ENCODE data around the gene GRIA1. TPM values are rescaled to one million over a fixed set of nuclear protein-coding genes. Genes with fewer than 3 reads are reported as not detected.

The GRIA1 gene
- total and polyA plus RNA-seq, 10 of the 15 experiments (the other 5 are each of a cell fraction or from before 2014, with no cell fraction given), result 0.04 to 0.18 (median 0.04) TPM; not detected in 7

GRCh38 chr5:153515301-153515700 lies 24.8 kb downstream of the GRIA1 start:
- in situ Hi-C loops (cut with MboI), result no loop called here

GRCh38 chr5:153516504-153517240 lies 26.2 kb downstream of the GRIA1 start:
- no peak for ATAC-seq
- ChIA-PET SMC1A (ENCODE audit: uncharacterized antibody, unreplicated experiment) (interaction anchor here (2.1 kb wide), 1 partner anchor 21 kb away, joined by 7 read pairs; no protein-coding TSS in a partner anchor), CTCF (interaction anchor here (0.5 kb wide), 1 partner anchor 489 kb away, joined by 3 read pairs; no protein-coding TSS in a partner anchor), POLR2A (no interaction called here), RAD21 (ENCODE audit: unreplicated experiment) (no interaction called here)
- no peaks in the 10 kb centered on the region for H3K4me1 ChIP-seq (ENCODE audit: control insufficient read depth, insufficient read depth, low read length)
- no peak for DNase-seq (ENCODE audit: low read depth, low spot score)
- TF ChIP-seq, protein P1, sequence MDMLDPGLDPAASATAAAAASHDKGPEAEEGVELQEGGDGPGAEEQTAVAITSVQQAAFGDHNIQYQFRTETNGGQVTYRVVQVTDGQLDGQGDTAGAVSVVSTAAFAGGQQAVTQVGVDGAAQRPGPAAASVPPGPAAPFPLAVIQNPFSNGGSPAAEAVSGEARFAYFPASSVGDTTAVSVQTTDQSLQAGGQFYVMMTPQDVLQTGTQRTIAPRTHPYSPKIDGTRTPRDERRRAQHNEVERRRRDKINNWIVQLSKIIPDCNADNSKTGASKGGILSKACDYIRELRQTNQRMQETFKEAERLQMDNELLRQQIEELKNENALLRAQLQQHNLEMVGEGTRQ (IDR thresholded peaks at IDR 0.05; ENCODE audit: borderline replicate concordance, low read depth, low read length), result no peak
- TF ChIP-seq NR2C1 (IDR thresholded peaks at IDR 0.05) (no peak), SRF (IDR thresholded peaks at IDR 0.05; ENCODE audit: low read depth in 2 of 2, low read length in 2 of 2) (no peak), PAX5 (IDR thresholded peaks at IDR 0.05; ENCODE audit: borderline replicate concordance, low read depth, low read length) (no peak), RB1 (IDR thresholded peaks at IDR 0.05; ENCODE audit: borderline replicate concordance) (no peak)
- in situ Hi-C loops (cut with MboI) (no loop called here), intact Hi-C loops (cut with micrococcal nuclease; ENCODE audit: unreplicated experiment) (no loop called here)
- H3K27ac ChIP-seq (ENCODE audit: control insufficient read depth, insufficient read depth), result no peak overlapping the region
- H3K27me3 ChIP-seq (replicated peaks in 1 of 2; ENCODE audit: control insufficient read depth in 2 of 2, insufficient read depth in 2 of 2, low read length in 1 of 2), result no peaks in the 10 kb centered on the region
- H3K9ac ChIP-seq (ENCODE audit: control insufficient read depth, insufficient read depth, low read length), result no peak overlapping the region
- H3K79me2 ChIP-seq (ENCODE audit: control insufficient read depth, insufficient read depth, low read length), result no peaks in the 10 kb centered on the region
- no peak overlapping the region for H2AFZ ChIP-seq (ENCODE audit: control insufficient read depth, low read depth, low read length)
- H3K4me3 ChIP-seq, result no peak overlapping the region
- no peak for FAIRE-seq
- H3K4me2 ChIP-seq (ENCODE audit: control insufficient read depth, insufficient read depth), result no peak overlapping the region
- 34% methylated on average over 12 of the region's 12 CpGs for WGBS (ENCODE audit: insufficient coverage, insufficient replicate concordance, low lambda C conversion rate, missing lambda C conversion rate)
- no TSS peak for BruUV-seq (replicated peaks)
- H3K9me3 ChIP-seq (replicated peaks; ENCODE audit: control insufficient read depth, insufficient read depth, low read length), result no peaks in the 10 kb centered on the region
- H4K20me1 ChIP-seq (ENCODE audit: control insufficient read depth, insufficient read depth), result no peaks in the 10 kb centered on the region
- no peaks in the 10 kb centered on the region for H3K36me3 ChIP-seq (ENCODE audit: control insufficient read depth in 2 of 2, insufficient read depth in 2 of 2, low read length in 1 of 2)

More at GRCh38 chr5:153515301-153515700, 24.8 kb downstream of the GRIA1 start:
- Histone ChIP-seq H2AFZ (ENCODE audit: control insufficient read depth, low read depth, low read length) (no peak overlapping the region), H3K9ac (ENCODE audit: control insufficient read depth, insufficient read depth, low read length) (no peak overlapping the region), H3K27me3 (replicated peaks in 1 of 2; ENCODE audit: control insufficient read depth in 2 of 2, insufficient read depth in 2 of 2, low read length in 1 of 2) (no peaks in the 10 kb centered on the region), H3K27ac (ENCODE audit: control insufficient read depth, insufficient read depth) (no peak overlapping the region), H3K4me1 (ENCODE audit: control insufficient read depth, insufficient read depth, low read length) (no peaks in the 10 kb centered on the region), H3K79me2 (ENCODE audit: control insufficient read depth, insufficient read depth, low read length) (no peaks in the 10 kb centered on the region), H3K4me3 (no peak overlapping the region), H3K9me3 (replicated peaks; ENCODE audit: control insufficient read depth, insufficient read depth, low read length) (no peaks in the 10 kb centered on the region), H4K20me1 (ENCODE audit: control insufficient read depth, insufficient read depth) (no peaks in the 10 kb centered on the region), H3K36me3 (ENCODE audit: control insufficient read depth in 2 of 2, insufficient read depth in 2 of 2, low read length in 1 of 2) (no peaks in the 10 kb centered on the region), H3K4me2 (ENCODE audit: control insufficient read depth, insufficient read depth) (no peak overlapping the region)
- TF ChIP-seq YBX1 (IDR thresholded peaks at IDR 0.05), result no peak
- ChIA-PET POLR2A (no interaction called here), CTCF (no interaction called here), RAD21 (ENCODE audit: unreplicated experiment) (no interaction called here), SMC1A (ENCODE audit: uncharacterized antibody, unreplicated experiment) (no interaction called here)
- intact Hi-C loops (cut with micrococcal nuclease; ENCODE audit: unreplicated experiment), result no loop called here
- FAIRE-seq, result no peak
- WGBS (ENCODE audit: insufficient coverage, insufficient replicate concordance, low lambda C conversion rate, missing lambda C conversion rate), result 5% methylated on average over 2 of the region's 2 CpGs
- no TSS peak for BruUV-seq (replicated peaks)
- no peak for ATAC-seq
- no peak for DNase-seq (ENCODE audit: low read depth, low spot score)

All from GM12878 (cell line).